HepG2 (cell line): ENCODE data around the gene ATP6V0D1. TPM values are rescaled to one million over a fixed set of nuclear protein-coding genes. Genes with fewer than 3 reads are reported as not detected.
A peak's percentile ranks its signal among the peaks of the same experiment; 100 is the strongest.

Experiments used
- CC2D1A ChIP-seq: sonication (generic); formaldehyde crosslinking; IDR thresholded peaks from 2 replicates; pipeline ENCODE4 v1.8.1; 2023; ENCODE audit warnings: mild to moderate bottlenecking, missing genetic modification reagents
- FIP1L1 ChIP-seq: fragments of 200-400 bp; formaldehyde crosslinking; IDR thresholded peaks from 2 replicates; pipeline ENCODE4 v1.6.1; 2018; ENCODE audit warnings: low read depth, mild to moderate bottlenecking, low read length, moderate library complexity, borderline replicate concordance; ENCODE audit not compliant: insufficient read depth
- TARDBP ChIP-seq: sonication (generic); formaldehyde crosslinking; IDR thresholded peaks from 2 replicates; pipeline ENCODE4 v1.8.0; 2022; ENCODE audit warnings: mild to moderate bottlenecking, missing genetic modification reagents
- TRIM24 ChIP-seq: sonication (generic); formaldehyde crosslinking; IDR thresholded peaks from 2 replicates; pipeline ENCODE4 v1.8.0; 2022; ENCODE audit warnings: mild to moderate bottlenecking, missing genetic modification reagents
- ZNF552 ChIP-seq: sonication (generic); formaldehyde crosslinking; IDR thresholded peaks from 2 replicates; pipeline ENCODE4 v1.9.0; 2022; ENCODE audit warnings: missing genetic modification reagents, mild to moderate bottlenecking, borderline replicate concordance
- ZNF556 ChIP-seq: sonication (generic); formaldehyde crosslinking; IDR thresholded peaks from 2 replicates; pipeline ENCODE4 v1.4.0; 2020; ENCODE audit warnings: mild to moderate bottlenecking, missing genetic modification reagents, borderline replicate concordance
- ZNF563 ChIP-seq: sonication (generic); formaldehyde crosslinking; IDR thresholded peaks from 2 replicates; pipeline ENCODE4 v1.8.0; 2022; ENCODE audit warnings: mild to moderate bottlenecking, moderate library complexity, missing genetic modification reagents
- ZNF737 ChIP-seq: sonication (generic); formaldehyde crosslinking; IDR thresholded peaks from 2 replicates; pipeline ENCODE4 v1.5.0; 2020; ENCODE audit warnings: missing genetic modification reagents, mild to moderate bottlenecking, borderline replicate concordance
- ZNF772 ChIP-seq: sonication (generic); formaldehyde crosslinking; IDR thresholded peaks from 2 replicates; pipeline ENCODE4 v1.5.0; 2020; ENCODE audit warnings: mild to moderate bottlenecking, missing genetic modification reagents
- ZNF776 ChIP-seq: sonication (generic); formaldehyde crosslinking; IDR thresholded peaks from 2 replicates; pipeline ENCODE4 v1.4.0; 2020; ENCODE audit warnings: mild to moderate bottlenecking, missing genetic modification reagents
- polyA plus RNA-seq, 8 experiments: library from polyadenylated mRNA; depleted of rRNA in 3 of 8; stranded (reverse) in 7 of 8; unstranded in 1 of 8; fragments of >200 nt; fragmentation: Illumina TruSeq in 4 of 8; extraction: Trizol in 4 of 8; gene quantifications; 2 replicates each; pipeline versions ENCODE4 v1.2.1 to v1.2.3, GENCODE V29; 2011 to 2016; ENCODE audit warnings: low read depth in 4 of 8, missing spikeins in 1 of 8, mixed read lengths in 1 of 8; ENCODE audit not compliant: insufficient read depth in 1 of 8
- total RNA-seq, 5 experiments: library from RNA; depleted of rRNA; stranded (reverse); fragments of >200 nt; fragmentation: Illumina TruSeq; extraction: Trizol; gene quantifications; 2 replicates each; pipeline ENCODE4 v1.2.3, GENCODE V29; 2016; ENCODE audit warnings: low read depth in 1 of 5
- TF ChIP-seq, protein P1 (sequence below): sonication (generic); formaldehyde crosslinking; IDR thresholded peaks from 2 replicates; pipeline ENCODE4 v1.5.0; 2020; ENCODE audit warnings: mild to moderate bottlenecking, missing genetic modification reagents, borderline replicate concordance
- TF ChIP-seq, protein P2 (sequence below): sonication (generic); formaldehyde crosslinking; IDR thresholded peaks from 2 replicates; pipeline ENCODE4 v1.5.0; 2020; ENCODE audit warnings: mild to moderate bottlenecking, missing genetic modification reagents, moderate library complexity
- TF ChIP-seq, protein P3 (sequence below): fragments of 450-650 bp; IDR thresholded peaks from 2 replicates; pipeline ENCODE4 v1.6.1; 2017

ATP6V0D1 gene
- total and polyA plus RNA-seq, 2 of the 13 experiments (the other 11 are each of a cell fraction or from before 2014, with no cell fraction given), result 51.1 to 61.3 TPM

- TF ChIP-seq TRIM24 (no peak), ZNF772 (peak; percentile 76), TARDBP (CRISPR knock-in tag) (peak; percentile 70; the same call in 1 of the 2 replicates), ZNF776 (CRISPR knock-in tag) (no peak), ZNF563 (CRISPR knock-in tag) (peak; percentile 56; the same call in 1 of the 2 replicates), ZNF556 (CRISPR knock-in tag) (peak; percentile 15; the same call in 1 of the 2 replicates), CC2D1A (CRISPR knock-in tag) (no peak), ZNF552 (CRISPR knock-in tag) (peak; percentile 50; the same call in 1 of the 2 replicates), FIP1L1 (no peak), ZNF737 (CRISPR knock-in tag) (no peak)
- TF ChIP-seq, protein P1, sequence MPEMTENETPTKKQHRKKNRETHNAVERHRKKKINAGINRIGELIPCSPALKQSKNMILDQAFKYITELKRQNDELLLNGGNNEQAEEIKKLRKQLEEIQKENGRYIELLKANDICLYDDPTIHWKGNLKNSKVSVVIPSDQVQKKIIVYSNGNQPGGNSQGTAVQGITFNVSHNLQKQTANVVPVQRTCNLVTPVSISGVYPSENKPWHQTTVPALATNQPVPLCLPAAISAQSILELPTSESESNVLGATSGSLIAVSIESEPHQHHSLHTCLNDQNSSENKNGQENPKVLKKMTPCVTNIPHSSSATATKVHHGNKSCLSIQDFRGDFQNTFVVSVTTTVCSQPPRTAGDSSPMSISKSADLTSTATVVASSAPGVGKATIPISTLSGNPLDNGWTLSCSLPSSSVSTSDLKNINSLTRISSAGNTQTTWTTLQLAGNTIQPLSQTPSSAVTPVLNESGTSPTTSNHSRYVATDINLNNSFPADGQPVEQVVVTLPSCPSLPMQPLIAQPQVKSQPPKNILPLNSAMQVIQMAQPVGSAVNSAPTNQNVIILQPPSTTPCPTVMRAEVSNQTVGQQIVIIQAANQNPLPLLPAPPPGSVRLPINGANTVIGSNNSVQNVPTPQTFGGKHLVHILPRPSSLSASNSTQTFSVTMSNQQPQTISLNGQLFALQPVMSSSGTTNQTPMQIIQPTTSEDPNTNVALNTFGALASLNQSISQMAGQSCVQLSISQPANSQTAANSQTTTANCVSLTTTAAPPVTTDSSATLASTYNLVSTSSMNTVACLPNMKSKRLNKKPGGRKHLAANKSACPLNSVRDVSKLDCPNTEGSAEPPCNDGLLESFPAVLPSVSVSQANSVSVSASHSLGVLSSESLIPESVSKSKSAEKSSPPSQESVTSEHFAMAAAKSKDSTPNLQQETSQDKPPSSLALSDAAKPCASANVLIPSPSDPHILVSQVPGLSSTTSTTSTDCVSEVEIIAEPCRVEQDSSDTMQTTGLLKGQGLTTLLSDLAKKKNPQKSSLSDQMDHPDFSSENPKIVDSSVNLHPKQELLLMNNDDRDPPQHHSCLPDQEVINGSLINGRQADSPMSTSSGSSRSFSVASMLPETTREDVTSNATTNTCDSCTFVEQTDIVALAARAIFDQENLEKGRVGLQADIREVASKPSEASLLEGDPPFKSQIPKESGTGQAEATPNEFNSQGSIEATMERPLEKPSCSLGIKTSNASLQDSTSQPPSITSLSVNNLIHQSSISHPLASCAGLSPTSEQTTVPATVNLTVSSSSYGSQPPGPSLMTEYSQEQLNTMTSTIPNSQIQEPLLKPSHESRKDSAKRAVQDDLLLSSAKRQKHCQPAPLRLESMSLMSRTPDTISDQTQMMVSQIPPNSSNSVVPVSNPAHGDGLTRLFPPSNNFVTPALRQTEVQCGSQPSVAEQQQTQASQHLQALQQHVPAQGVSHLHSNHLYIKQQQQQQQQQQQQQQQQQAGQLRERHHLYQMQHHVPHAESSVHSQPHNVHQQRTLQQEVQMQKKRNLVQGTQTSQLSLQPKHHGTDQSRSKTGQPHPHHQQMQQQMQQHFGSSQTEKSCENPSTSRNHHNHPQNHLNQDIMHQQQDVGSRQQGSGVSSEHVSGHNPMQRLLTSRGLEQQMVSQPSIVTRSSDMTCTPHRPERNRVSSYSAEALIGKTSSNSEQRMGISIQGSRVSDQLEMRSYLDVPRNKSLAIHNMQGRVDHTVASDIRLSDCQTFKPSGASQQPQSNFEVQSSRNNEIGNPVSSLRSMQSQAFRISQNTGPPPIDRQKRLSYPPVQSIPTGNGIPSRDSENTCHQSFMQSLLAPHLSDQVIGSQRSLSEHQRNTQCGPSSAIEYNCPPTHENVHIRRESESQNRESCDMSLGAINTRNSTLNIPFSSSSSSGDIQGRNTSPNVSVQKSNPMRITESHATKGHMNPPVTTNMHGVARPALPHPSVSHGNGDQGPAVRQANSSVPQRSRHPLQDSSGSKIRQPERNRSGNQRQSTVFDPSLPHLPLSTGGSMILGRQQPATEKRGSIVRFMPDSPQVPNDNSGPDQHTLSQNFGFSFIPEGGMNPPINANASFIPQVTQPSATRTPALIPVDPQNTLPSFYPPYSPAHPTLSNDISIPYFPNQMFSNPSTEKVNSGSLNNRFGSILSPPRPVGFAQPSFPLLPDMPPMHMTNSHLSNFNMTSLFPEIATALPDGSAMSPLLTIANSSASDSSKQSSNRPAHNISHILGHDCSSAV (CRISPR knock-in tag), result no peak
- TF ChIP-seq, protein P2, sequence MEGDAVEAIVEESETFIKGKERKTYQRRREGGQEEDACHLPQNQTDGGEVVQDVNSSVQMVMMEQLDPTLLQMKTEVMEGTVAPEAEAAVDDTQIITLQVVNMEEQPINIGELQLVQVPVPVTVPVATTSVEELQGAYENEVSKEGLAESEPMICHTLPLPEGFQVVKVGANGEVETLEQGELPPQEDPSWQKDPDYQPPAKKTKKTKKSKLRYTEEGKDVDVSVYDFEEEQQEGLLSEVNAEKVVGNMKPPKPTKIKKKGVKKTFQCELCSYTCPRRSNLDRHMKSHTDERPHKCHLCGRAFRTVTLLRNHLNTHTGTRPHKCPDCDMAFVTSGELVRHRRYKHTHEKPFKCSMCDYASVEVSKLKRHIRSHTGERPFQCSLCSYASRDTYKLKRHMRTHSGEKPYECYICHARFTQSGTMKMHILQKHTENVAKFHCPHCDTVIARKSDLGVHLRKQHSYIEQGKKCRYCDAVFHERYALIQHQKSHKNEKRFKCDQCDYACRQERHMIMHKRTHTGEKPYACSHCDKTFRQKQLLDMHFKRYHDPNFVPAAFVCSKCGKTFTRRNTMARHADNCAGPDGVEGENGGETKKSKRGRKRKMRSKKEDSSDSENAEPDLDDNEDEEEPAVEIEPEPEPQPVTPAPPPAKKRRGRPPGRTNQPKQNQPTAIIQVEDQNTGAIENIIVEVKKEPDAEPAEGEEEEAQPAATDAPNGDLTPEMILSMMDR (CRISPR knock-in tag), result peak; percentile 89
- TF ChIP-seq, protein P3, sequence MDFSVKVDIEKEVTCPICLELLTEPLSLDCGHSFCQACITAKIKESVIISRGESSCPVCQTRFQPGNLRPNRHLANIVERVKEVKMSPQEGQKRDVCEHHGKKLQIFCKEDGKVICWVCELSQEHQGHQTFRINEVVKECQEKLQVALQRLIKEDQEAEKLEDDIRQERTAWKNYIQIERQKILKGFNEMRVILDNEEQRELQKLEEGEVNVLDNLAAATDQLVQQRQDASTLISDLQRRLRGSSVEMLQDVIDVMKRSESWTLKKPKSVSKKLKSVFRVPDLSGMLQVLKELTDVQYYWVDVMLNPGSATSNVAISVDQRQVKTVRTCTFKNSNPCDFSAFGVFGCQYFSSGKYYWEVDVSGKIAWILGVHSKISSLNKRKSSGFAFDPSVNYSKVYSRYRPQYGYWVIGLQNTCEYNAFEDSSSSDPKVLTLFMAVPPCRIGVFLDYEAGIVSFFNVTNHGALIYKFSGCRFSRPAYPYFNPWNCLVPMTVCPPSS, result no peak
Measured at GRCh38 chr16:67415872-67416793, 64.8 kb downstream of the ATP6V0D1 start, which contains the start of gene ZDHHC1 (continued).
